ENCODE results near the gene CUEDC2. TPM values are rescaled to one million over a fixed set of nuclear protein-coding genes. Genes with fewer than 3 reads are reported as not detected.
A peak's percentile ranks its signal among the peaks of the same experiment; 100 is the strongest.

CUEDC2 gene
- total RNA-seq, 3 donors from 2014 or later (not counting 1 experiment from before 2014, with no cell fraction given), result 35.0 to 43.0 (median 37.7) TPM

- DNase-seq, result no peak
- H3K36me3 ChIP-seq (ENCODE audit: control insufficient read depth, insufficient read depth, low read length), result no peaks in the 10 kb centered on the region
- no peaks in the 10 kb centered on the region for H3K27me3 Mint-ChIP-seq (ENCODE audit: low read depth in 2 of 2)
- H3K4me1 ChIP-seq (ENCODE audit: control insufficient read depth, insufficient read depth, low read length), result peaks cover 64% of the 10 kb centered on the region
- H3K9me3 Mint-ChIP-seq, result no peaks in the 10 kb centered on the region
- H3K4me3 ChIP-seq (ENCODE audit: low read length), result no peak overlapping the region
- no peak for TF ChIP-seq CTCF (IDR thresholded peaks at IDR 0.05)
- peaks cover 65 to 68% of the 10 kb centered on the region in 2 donors for H3K4me1 Mint-ChIP-seq
- no peak for ATAC-seq
- peak overlapping the region; percentile 16 for H3K27ac ChIP-seq (ENCODE audit: low read length)
- WGBS (ENCODE audit: insufficient coverage), result 38% methylated on average over 5 of the region's 5 CpGs
- peak overlapping the region; percentile 86 to 91 for H3K27ac Mint-ChIP-seq
- H3K27me3 ChIP-seq (ENCODE audit: control insufficient read depth, insufficient read depth, low read length), result no peaks in the 10 kb centered on the region
- intact Hi-C loops (cut with micrococcal nuclease), result loop anchor here (2.0 kb wide), 1 partner anchor 69 kb away; the partner anchor contains the start of genes ACTR1A and SUFU
- H3K4me3 Mint-ChIP-seq, result peak overlapping the region; percentile 97
- H3K36me3 Mint-ChIP-seq, result no peaks in the 10 kb centered on the region
- H3K9me3 ChIP-seq (ENCODE audit: control insufficient read depth, insufficient read depth, low read length), result no peaks in the 10 kb centered on the region
These were observed 1.3 kb upstream of the CUEDC2 start for GRCh38 chr10:102433619-102434046.

- Histone ChIP-seq H3K9me3 (ENCODE audit: control insufficient read depth, insufficient read depth, low read length) (no peaks in the 10 kb centered on the region), H3K4me3 (ENCODE audit: low read length) (peak overlapping the region; percentile 99), H3K36me3 (ENCODE audit: control insufficient read depth, insufficient read depth, low read length) (no peaks in the 10 kb centered on the region), H3K4me1 (ENCODE audit: control insufficient read depth, insufficient read depth, low read length) (peaks cover 49% of the 10 kb centered on the region), H3K27ac (ENCODE audit: low read length) (peak overlapping the region; percentile 63), H3K27me3 (ENCODE audit: control insufficient read depth, insufficient read depth, low read length) (no peaks in the 10 kb centered on the region)
- TF ChIP-seq CTCF (IDR thresholded peaks at IDR 0.05), result no peak
- peaks cover 54 to 55% of the 10 kb centered on the region in 2 donors for H3K4me1 Mint-ChIP-seq
- DNase-seq (peak in 1 of 2 donors; percentile 5), ATAC-seq (no peak)
- peak overlapping the region; percentile 97 for H3K4me3 Mint-ChIP-seq
- no peaks in the 10 kb centered on the region for H3K27me3 Mint-ChIP-seq (ENCODE audit: low read depth in 2 of 2)
- H3K9me3 Mint-ChIP-seq, result no peaks in the 10 kb centered on the region
- H3K36me3 Mint-ChIP-seq, result no peaks in the 10 kb centered on the region
- intact Hi-C loops (cut with micrococcal nuclease), result loop anchor here (1.0 to 2.0 kb wide), 5 partner anchors 10 to 299 kb away; partner anchors contain the start of genes ACTR1A and SUFU
- 28% methylated on average over 4 of the region's 4 CpGs for WGBS (ENCODE audit: insufficient coverage)
- peak overlapping the region; percentile 86 to 91 for H3K27ac Mint-ChIP-seq
These were observed 786 bp downstream of the CUEDC2 start for GRCh38 chr10:102431452-102432124.

- ATAC-seq, result no peak
- WGBS (ENCODE audit: insufficient coverage), result 90% methylated on average over 8 of the region's 8 CpGs
- Mint-ChIP-seq H3K27ac (no peak overlapping the region), H3K4me1 (peaks cover 33 to 45% of the 10 kb centered on the region in 2 donors), H3K9me3 (no peaks in the 10 kb centered on the region), H3K36me3 (no peaks in the 10 kb centered on the region), H3K27me3 (ENCODE audit: low read depth in 2 of 2) (no peaks in the 10 kb centered on the region), H3K4me3 (no peak overlapping the region)
- H3K27ac ChIP-seq (ENCODE audit: low read length), result no peak overlapping the region
- no peak overlapping the region for H3K4me3 ChIP-seq (ENCODE audit: low read length)
- intact Hi-C loops (cut with micrococcal nuclease), result no loop called here
- H3K36me3 ChIP-seq (ENCODE audit: control insufficient read depth, insufficient read depth, low read length), result peaks cover 4% of the 10 kb centered on the region
- no peaks in the 10 kb centered on the region for H3K27me3 ChIP-seq (ENCODE audit: control insufficient read depth, insufficient read depth, low read length)
- no peaks in the 10 kb centered on the region for H3K9me3 ChIP-seq (ENCODE audit: control insufficient read depth, insufficient read depth, low read length)
- peaks cover 27% of the 10 kb centered on the region for H3K4me1 ChIP-seq (ENCODE audit: control insufficient read depth, insufficient read depth, low read length)
- DNase-seq, result no peak
- TF ChIP-seq CTCF (IDR thresholded peaks at IDR 0.05), result no peak
These were observed 2.9 kb downstream of the CUEDC2 start for GRCh38 chr10:102429468-102429867.
